Epithelial cell of prostate (primary cell): ENCODE results near the gene NCOA3.

ENCODE experiments used
- DNase-seq: peaks from one replicate; pipeline ENCODE4 v3.0.0-alpha.2; 2011; ENCODE audit warnings: low read depth, low spot score
- H3K27ac ChIP-seq: fragments of 450-650 bp; 2 replicates; pipeline ENCODE4 v1.5.1; 2017; ENCODE audit warnings: mild to moderate bottlenecking

The NCOA3 gene

DNA sequence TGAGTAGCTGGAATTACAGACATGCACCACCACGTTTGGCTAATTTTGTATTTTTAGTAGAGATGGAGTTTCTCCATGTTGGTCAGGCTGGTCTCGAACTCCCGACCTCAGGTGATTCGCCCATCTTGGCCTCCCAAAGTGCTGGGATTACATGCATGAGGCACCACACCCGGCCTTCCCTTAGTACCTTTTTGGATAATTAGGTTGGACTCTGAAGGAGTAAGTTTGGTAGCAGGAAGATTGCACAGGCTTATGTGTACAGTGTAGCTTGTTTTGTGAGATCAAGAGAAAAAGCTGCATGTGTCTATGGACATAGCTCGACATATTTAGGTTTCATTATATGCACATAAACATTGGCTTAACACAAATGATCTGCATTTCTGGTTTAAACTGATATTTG, 116.8 kb downstream of the NCOA3 start:
- no peak for DNase-seq

DNA sequence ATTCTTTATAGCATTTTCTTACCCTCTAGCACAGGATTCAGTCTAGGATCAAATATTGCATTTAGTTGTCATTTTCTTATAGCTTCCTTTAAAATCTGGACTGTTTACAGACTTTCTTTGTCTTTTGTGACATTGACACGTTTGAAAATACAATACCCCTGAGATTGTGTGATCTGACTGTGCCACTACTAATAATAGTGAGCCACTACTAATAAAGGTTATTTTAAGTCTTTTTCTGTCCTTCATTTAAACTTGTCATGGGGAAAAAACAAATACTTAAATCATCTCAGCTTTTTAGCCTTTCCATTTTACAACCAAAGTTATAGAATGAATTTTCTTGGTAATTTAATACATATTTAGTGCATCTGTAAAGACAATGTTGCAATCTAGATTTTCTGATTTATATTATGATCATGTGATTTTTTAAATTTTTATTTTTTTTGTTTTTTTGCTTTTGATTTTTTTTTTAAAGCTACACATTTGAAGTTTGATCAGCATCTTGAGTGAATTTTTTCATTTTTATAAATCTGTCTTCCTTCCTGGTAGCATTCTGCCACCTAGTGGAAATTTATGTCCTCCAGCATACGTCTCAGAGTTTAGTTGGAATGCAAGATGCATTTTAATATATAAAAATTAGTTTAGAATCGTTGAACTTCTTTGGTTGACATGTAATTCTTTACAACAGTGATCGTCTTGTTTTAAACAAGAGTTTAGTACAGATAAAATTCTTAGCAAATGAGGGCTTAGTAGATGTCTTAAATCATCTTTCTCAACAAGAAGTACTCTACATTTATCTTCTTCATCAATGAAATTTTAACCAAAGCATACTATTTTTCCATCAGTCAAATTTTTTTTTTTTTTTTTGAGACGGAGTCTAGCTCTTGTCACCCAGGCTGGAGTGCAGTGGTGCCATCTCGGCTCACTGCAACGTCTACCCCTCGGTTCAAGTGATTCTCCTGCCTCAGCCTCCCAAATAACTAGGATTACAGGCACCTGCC, 119.4 kb downstream of the NCOA3 start:
- no peak overlapping the region for H3K27ac ChIP-seq
- no peak for DNase-seq

More for the DNA sequence above, 116.8 kb downstream of the NCOA3 start:
- no peak overlapping the region for H3K27ac ChIP-seq

DNA sequence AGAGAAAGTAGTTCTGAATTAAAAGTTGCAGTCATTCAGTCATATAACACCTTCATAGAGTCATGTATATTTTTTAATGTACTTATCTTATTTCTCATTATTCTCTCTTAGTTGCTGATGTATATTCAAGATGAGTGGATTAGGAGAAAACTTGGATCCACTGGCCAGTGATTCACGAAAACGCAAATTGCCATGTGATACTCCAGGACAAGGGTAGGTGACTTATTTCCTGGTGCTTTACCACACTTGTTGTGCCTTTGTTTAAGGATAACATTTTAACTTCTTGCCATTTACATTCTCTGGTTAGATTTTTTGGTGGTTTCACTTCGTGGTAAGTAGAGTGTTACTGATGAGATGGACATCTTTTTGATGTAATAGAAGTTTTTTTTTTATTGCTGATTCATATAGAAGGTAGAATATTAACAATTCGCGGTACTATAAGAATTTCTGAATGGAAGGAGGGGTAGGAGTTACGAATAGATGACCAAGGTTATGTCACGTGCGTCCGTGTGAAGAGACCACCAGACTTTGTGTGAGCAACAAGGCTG, 120.5 kb downstream of the NCOA3 start:
- no peak overlapping the region for H3K27ac ChIP-seq
- DNase-seq: no peak

DNA sequence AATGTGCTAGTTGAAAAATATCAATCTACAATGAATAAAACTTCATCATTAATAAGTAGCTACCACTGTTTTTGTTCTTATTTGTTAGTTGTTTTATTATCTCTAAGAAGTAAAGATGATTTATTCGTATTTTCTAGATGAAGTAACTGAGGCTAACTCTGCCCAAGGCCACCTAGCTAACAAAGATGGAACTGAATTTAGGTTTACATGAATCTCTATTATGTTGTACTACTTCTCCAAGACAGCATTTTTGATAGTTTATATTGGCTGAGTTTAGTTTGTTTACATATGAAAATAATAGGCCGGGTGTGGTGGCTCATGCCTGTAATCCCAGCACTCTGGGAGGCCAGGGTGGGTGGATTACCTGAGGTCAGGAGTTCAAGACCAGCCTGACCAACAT, 121.5 kb downstream of the NCOA3 start:
- no peak for DNase-seq
- H3K27ac ChIP-seq: no peak overlapping the region

DNA sequence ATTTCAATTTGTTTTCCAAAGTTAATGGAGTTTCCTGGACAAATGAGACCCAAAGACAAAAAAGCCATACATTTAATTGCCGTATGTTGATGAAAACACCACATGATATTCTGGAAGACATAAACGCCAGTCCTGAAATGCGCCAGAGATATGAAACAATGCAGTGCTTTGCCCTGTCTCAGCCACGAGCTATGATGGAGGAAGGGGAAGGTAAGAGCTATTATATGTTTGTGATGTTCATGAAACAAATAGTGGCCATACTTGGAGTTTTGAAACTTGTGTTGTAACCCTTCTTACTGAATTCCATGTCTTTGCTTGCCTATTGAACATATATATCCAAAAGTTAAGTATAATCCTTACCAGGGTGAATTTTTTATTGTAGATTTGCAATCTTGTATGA, 125.9 kb downstream of the NCOA3 start:
- no peak for DNase-seq
- no peak overlapping the region for H3K27ac ChIP-seq

DNA sequence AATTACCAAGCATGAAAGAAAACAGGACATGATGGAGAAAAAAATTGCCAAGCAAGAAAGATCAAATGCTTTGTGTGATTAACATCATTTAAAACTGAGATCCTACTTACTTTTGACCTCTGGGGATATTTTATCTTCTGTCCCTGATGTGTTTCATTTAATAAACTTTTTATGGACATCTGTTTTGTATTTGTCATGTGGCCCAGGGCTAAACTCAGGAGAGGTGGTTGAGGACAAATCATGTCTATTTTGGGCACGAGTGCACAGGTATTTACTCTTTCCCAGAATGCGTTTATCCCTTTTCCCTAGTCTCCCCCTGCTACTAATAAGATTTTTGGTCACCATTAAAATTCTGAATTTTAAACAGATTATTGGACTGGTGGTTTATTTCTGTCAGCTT, 128.2 kb downstream of the NCOA3 start:
- H3K27ac ChIP-seq: no peak overlapping the region

DNA sequence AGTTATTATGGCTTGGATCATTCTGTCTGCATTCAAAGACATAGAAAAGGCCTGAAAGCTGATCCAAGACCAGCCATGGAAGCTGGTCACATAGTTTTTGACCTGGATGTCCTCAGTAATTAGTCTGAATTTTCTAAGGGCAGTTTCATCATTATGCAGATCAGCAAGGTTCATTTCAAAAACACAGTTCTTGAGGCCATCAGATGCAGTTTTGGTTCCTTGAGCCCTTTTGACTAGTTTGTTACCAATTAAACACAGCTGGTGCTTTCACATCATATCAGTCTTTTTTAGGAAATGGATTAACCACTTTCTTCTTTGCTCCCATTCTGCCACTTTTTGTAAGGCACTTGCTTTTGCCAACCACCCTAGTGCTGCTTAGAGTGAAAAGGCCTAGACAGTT, 129.4 kb downstream of the NCOA3 start:
- no peak for DNase-seq
- H3K27ac ChIP-seq: no peak overlapping the region

More for the DNA sequence above, 128.2 kb downstream of the NCOA3 start:
- DNase-seq: no peak

DNA sequence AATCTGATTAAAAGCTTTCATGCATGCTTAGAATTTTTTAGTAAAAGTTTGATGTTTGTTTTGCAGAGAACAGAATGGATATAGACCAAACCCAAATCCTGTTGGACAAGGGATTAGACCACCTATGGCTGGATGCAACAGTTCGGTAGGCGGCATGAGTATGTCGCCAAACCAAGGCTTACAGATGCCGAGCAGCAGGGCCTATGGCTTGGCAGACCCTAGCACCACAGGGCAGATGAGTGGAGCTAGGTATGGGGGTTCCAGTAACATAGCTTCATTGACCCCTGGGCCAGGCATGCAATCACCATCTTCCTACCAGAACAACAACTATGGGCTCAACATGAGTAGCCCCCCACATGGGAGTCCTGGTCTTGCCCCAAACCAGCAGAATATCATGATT, 133.6 kb downstream of the NCOA3 start:
- no peak overlapping the region for H3K27ac ChIP-seq
- no peak for DNase-seq

DNA sequence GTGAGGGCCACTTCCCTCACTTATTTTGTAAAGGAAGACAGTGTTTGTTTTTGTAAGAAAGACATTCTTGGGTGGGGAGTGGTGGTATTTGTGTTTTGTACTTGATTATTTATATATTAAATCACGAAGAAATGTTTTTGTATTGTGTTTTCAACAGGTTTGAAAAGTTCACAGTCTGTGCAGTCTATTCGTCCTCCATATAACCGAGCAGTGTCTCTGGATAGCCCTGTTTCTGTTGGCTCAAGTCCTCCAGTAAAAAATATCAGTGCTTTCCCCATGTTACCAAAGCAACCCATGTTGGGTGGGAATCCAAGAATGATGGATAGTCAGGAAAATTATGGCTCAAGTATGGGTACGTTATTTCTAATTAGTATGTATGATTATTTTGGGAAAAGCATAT, 137.2 kb downstream of the NCOA3 start:
- DNase-seq: no peak
- no peak overlapping the region for H3K27ac ChIP-seq

DNA sequence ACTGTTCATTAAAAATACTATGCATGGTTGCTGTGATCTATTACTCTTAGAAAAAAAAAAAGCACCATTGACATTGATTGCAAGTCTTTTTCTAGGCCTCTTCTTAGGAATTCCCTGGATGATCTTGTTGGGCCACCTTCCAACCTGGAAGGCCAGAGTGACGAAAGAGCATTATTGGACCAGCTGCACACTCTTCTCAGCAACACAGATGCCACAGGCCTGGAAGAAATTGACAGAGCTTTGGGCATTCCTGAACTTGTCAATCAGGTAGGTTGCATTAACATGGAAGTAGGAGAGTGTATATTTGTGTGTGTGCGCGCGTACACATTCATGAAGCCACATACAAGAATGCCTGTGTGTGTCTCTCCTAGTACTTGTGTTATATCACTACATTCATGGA, 140.4 kb downstream of the NCOA3 start:
- DNase-seq: no peak

DNA sequence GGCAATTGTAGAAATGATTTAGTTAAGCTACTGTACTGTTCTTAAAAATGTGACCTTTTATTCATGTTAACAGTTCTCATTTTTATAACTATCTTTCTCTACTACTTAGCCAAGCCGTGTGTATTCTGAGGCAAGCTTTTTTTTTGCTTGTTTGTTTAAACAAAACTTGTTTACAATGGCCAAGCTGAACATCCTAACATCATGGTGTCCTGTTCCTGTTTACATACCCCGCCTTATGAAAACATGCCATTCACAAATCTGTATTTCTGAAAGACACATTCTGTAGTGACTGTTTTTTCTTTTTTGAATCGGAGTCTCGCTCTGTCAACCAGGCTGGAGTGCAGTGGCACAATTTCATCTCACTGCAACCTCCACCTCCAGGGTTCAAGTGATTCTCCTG, 140.9 kb downstream of the NCOA3 start:
- H3K27ac ChIP-seq: no peak overlapping the region
- no peak for DNase-seq

More for the DNA sequence above, 140.4 kb downstream of the NCOA3 start:
- no peak overlapping the region for H3K27ac ChIP-seq

DNA sequence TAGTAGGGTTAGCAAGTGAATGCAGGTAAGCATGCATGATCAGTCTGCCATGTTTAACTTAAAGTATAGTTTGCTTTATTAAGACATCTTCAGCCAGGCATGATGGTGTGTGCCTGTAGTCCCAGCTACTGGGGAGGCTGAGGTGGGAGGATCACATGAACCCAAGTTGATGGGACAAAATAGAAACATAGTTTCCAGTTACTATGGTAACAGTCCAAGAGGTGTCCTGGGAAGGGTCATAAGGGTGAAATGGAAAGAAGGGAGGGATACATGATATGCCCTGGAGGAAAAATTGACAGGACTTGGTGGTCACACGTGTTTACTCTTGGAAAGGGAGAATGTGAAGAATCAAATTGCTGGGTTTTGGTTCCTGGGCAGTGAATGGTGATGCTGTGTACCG, 143.9 kb downstream of the NCOA3 start:
- no peak overlapping the region for H3K27ac ChIP-seq
- DNase-seq: no peak

DNA sequence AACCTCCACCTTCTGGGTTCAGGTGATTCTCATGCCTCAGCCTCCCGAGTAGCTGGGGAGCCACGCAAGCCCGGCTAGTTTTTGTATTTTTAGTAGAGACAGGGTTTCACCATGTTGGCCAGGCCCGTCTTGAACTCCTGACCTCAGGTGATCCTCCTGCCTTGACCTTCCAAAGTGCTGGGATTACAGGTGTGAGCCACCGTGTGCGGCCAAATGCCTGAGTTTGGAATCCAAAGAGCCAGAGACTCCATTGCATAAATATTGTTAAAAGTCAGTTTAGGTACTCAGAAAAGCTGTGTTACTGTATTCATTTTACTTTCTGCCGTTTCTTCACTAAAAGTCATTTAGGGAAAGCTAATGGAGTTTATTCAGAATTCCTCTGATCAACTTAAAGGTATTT, 146.3 kb downstream of the NCOA3 start:
- no peak for DNase-seq
- H3K27ac ChIP-seq: no peak overlapping the region

DNA sequence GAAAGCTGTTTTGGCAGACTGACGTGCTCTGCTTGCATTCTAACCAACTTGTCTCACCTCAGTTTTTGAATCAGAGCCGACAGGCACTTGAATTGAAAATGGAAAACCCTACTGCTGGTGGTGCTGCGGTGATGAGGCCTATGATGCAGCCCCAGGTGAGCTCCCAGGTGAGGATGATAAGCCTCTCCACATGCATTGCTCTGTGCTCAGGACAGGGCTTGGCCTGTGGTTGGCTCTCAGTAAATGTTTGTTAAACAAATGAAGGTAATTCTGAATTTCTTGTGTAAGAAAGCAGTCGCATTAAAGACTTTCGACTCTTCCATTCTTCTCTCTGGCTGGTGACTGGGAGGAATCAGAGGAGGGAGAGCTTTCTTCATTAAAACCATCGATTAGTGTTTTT, 147.3 kb downstream of the NCOA3 start:
- DNase-seq: no peak
- no peak overlapping the region for H3K27ac ChIP-seq

DNA sequence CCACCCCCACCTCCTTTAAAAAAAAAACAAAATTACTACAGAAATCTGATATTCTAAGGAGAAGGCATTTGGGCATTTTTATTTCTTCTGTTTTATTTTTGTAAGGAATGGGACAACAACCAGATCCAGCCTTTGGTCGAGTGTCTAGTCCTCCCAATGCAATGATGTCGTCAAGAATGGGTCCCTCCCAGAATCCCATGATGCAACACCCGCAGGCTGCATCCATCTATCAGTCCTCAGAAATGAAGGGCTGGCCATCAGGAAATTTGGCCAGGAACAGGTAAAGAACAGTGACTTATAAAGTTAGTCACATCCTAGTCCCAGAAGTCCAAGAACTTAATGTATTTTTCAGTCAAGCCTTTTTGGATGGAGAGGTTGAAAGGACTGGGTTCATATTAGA, 150.6 kb downstream of the NCOA3 start:
- DNase-seq: no peak
- no peak overlapping the region for H3K27ac ChIP-seq

DNA sequence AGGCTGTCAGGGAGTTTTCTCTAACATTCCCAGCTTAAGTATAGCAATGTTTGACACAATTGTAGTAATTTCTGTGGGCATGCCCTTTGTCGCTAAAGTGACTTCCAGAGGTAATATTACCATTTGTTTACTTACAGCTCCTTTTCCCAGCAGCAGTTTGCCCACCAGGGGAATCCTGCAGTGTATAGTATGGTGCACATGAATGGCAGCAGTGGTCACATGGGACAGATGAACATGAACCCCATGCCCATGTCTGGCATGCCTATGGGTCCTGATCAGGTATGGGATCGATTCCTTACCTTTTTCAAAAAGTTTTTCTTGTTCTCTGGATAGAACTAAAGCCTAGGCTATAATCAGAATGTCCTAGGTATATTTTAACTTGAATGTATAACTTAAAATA, 151.1 kb downstream of the NCOA3 start:
- DNase-seq: no peak
- no peak overlapping the region for H3K27ac ChIP-seq

DNA sequence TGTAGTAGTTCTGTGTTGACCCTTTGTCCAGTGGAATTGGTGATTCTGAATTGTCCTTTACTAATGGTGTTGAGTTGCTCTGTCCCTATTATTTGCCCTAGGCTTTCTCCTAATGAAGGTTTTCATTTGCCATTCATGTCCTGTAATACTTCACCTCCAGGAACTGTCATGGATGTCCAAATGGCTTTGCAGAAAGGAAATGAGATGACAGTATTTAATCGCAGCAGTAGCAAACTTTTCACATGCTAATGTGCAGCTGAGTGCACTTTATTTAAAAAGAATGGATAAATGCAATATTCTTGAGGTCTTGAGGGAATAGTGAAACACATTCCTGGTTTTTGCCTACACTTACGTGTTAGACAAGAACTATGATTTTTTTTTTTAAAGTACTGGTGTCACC, 152.2 kb downstream of the NCOA3 start:
- no peak overlapping the region for H3K27ac ChIP-seq
- DNase-seq: no peak

DNA sequence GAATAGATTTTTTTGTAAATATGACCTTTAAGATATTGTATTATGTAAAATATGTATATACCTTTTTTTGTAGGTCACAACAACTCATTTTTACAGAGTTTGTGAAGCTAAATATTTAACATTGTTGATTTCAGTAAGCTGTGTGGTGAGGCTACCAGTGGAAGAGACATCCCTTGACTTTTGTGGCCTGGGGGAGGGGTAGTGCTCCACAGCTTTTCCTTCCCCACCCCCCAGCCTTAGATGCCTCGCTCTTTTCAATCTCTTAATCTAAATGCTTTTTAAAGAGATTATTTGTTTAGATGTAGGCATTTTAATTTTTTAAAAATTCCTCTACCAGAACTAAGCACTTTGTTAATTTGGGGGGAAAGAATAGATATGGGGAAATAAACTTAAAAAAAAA, 152.7 kb downstream of the NCOA3 start:
- DNase-seq: no peak
- H3K27ac ChIP-seq: no peak overlapping the region

DNA sequence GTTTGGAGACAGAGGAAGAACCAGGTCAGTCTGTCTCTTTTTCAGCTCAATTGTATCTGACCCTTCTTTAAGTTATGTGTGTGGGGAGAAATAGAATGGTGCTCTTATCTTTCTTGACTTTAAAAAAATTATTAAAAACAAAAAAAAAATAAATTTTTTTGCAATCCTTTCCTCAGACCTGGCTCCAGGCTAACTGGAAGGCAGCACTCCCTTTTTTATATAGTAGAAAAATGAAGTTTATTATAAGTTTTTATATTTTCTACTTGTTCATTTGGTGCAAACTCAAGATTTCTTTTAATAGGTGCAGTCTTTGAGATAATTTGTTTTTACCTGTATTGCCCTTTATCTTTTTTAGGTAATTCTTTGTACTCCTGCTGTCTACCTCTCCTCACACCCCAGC, 153.9 kb downstream of the NCOA3 start:
- no peak for DNase-seq
- no peak overlapping the region for H3K27ac ChIP-seq

DNA sequence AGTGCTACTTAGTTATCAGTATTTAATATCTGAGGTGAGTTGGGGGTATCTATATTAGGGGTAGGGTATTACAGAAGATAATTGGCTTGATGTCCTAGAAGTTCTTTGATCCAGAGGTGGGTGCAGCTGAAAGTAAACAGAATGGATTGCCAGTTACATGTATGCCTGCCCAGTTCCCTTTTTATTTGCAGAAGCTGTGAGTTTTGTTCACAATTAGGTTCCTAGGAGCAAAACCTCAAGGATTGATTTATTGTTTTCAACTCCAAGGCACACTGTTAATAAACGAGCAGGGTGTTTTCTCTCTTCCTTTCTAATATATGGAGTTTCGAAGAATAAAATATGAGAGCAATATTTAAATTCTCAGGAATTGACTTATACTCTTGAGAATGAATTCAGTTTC, 154.6 kb downstream of the NCOA3 start:
- DNase-seq: no peak

DNA sequence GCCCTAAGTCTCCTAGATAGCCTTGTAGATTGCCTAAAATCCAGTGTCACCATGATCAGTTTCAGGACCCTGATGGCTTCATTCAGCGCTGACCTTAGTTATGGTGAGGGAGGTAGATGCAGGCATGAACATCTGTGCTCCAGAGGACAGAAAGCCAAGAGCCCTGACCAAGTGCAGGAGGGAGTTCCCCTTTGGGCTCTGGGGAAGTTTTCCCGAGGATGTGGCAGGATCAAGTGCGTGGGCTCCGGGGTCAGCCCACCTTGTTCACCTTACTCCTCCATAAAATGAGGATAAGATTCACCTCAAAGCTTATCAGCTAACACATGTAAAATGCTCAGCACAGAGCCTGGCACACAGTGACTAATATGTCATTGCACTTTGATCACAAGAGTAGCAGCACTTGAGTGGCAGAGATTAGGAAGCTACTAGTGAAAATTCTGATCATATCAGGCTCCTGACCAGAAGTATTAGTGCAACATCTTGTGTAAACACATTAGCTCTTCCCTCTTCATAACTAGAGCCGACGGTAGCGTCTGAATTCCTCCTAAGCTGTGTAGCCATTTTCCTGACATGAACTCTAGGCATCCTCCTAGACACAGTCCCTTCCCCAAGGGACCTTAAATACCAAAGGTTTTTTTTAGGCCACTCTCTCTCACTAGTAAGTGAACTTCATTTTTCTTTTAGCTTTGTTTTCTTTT, 158.4 kb downstream of the NCOA3 start:
- DNase-seq: no peak

More for the DNA sequence above, 154.6 kb downstream of the NCOA3 start:
- no peak overlapping the region for H3K27ac ChIP-seq

More for the DNA sequence above, 158.4 kb downstream of the NCOA3 start:
- H3K27ac ChIP-seq: no peak overlapping the region
